GM12891 (cell line): ENCODE data around the gene LONP2.
A peak's percentile ranks its signal among the peaks of the same experiment; 100 is the strongest.

Source experiments
- DNase-seq: peaks from one replicate; pipeline ENCODE4 v3.0.0; 2011; ENCODE audit warnings: low spot score; ENCODE audit not compliant: insufficient read length
- FAIRE-seq: peaks from 2 replicates; lab custom pipeline; 2011; peaks lifted over from hg19 to GRCh38; lab: Jason Lieb, UNC
- PAX5 ChIP-seq: IDR thresholded peaks from 2 replicates; pipeline ENCODE4 v1.6.1; 2011; ENCODE audit warnings: low read length, moderate library complexity, mild to moderate bottlenecking; ENCODE audit not compliant: insufficient read depth, severe bottlenecking
- POLR2A ChIP-seq: IDR thresholded peaks from 2 replicates; pipeline ENCODE4 v1.6.1; 2011; ENCODE audit warnings: low read depth, low read length, control low read depth
- POLR2AphosphoS5 ChIP-seq: IDR thresholded peaks from 2 replicates; pipeline ENCODE4 v1.6.1; 2011; ENCODE audit warnings: low read depth, low read length, control low read depth
- POU2F2 ChIP-seq: IDR thresholded peaks from 2 replicates; pipeline ENCODE4 v1.6.1; 2011; ENCODE audit warnings: low read depth, mild to moderate bottlenecking, control low read depth, low read length, moderate library complexity
- SPI1 ChIP-seq: IDR thresholded peaks from 2 replicates; pipeline ENCODE4 v1.6.1; 2011; ENCODE audit warnings: low read depth, low read length, control low read depth
- TAF1 ChIP-seq: IDR thresholded peaks from 2 replicates; pipeline ENCODE4 v1.6.1; 2011; ENCODE audit warnings: low read depth, low read length, control low read depth

The LONP2 gene

DNA sequence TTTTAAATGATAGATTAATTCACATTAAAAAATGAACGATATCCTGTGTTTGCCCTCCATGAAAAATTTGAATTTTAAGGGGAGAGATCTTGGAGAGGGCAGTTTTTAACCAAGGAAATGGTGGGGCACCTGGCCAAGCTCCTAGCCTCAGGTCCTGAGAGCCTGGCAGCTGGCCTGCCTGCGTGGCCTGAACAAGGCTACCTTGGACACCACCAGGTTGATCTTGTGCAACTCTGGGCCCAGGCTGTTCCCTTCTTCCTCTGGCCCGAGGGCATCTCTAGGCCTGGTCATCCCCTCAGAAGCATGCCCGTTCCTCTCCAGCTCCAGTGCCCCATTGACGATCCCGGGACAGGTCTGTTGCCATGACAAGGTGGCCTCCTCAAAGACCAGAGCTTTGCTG, 33.4 kb upstream of the LONP2 start:
- TF ChIP-seq PAX5 (no peak), SPI1 (no peak), TAF1 (no peak), POU2F2 (no peak), POLR2A (no peak), POLR2AphosphoS5 (no peak)
- DNase-seq, result no peak
- no peak for FAIRE-seq

DNA sequence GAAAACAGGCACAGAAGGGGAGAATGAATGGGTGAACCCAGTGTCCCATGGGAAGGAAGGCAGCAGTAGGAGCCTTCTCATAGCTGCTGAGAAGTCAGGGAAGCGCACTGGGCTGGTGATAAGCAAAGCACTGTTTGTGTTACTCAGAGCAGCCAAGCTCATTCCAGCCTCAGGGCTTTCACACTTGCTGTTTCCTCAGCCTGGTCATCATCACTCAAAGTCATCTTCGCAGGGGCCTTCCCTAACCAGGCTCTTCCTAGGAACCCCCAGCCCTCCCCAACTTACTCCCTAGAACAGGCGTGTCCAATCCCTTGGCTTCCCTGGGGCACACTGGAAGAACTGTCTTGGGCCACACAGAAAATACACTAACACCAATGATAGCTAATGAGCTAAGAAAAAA, 32.1 kb upstream of the LONP2 start:
- TF ChIP-seq PAX5 (no peak), POU2F2 (no peak), POLR2A (no peak), POLR2AphosphoS5 (no peak), SPI1 (no peak)
- no peak for FAIRE-seq
- DNase-seq, result no peak

DNA sequence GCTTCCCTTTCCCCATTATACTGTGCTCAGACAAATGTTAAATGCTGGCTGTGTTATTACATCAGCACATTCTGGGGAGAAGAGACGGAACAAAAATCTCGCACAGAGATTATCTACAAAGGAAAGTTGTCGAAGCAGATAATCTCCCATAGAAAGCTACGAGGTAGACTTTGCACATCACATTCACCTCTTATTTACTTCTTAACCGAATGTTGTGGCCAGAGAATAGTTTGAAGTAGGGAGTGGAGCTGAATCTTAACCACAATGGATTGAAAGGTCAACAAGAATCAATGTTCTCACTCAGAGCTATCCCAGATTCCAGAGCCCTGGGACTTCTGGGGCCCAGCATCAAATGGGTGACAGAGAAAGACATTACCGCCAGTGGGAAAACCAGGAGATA, 28.4 kb upstream of the LONP2 start:
- TF ChIP-seq TAF1, result no peak
- no peak for TF ChIP-seq POU2F2
- DNase-seq, result no peak
- FAIRE-seq, result no peak

DNA sequence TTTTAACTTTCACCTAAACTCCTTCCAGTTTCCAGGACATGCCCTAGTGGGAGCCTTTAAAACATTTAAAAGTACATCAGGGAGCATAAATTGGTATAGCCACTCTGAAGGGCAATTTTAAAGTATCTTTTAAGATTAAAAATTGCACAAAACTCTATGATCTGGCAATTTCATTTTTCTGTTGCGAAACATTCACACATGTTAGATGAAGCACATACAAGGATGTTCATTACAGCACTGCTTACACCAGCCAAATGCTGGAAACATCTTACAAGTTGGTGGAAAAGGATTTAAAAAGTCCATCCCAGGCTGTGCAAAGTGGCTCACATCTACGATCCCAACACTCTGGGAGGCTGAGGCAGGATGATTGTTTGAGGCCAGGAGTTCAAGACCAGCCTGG, 26.4 kb upstream of the LONP2 start:
- TF ChIP-seq SPI1 (no peak), POU2F2 (no peak), TAF1 (no peak), POLR2A (no peak), POLR2AphosphoS5 (no peak), PAX5 (no peak)
- FAIRE-seq, result no peak
- no peak for DNase-seq

DNA sequence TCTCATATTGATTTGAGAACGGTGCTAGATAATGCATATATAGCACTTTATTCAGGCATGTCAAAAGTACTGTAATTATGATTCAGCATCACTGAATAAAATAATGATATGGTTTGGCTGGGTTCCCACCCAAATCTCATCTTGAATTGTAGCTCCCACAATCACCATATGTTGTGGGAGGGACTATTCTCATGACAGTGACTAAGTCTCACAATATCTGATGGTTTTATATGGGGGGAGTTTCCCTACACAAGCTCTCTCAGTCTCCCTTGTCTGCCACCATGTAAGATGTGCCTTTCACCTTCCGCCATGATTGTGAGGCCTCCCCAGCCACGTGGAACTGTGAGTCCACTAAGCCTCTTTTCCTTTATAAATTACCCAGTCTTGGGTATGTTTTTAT, 25.6 kb upstream of the LONP2 start:
- DNase-seq (no peak), FAIRE-seq (no peak)
- TF ChIP-seq POU2F2 (no peak), PAX5 (no peak), POLR2AphosphoS5 (no peak), SPI1 (no peak), TAF1 (no peak), POLR2A (no peak)

DNA sequence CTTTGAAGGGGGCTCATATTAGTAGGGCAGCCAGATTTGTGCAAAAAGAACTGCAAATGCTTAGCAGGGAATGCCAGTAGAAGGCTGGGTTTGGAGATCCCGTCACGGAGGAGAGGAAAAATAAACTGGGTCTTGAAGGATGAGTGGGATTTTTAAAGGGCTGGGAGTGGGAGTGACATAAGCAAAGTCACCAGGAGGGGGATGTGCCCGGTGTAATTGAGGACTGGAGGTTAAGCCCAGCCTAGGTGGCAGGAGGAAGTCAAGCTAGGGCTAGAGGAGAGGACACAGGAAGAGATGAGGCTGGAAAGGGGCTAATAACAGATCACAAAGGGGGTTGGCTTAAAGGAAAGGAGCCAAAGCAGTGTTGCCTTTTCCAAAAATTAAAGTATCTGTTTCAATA, 23.2 kb upstream of the LONP2 start:
- FAIRE-seq (no peak), DNase-seq (no peak)
- TF ChIP-seq PAX5 (no peak), POLR2AphosphoS5 (no peak), POLR2A (no peak), POU2F2 (no peak)

DNA sequence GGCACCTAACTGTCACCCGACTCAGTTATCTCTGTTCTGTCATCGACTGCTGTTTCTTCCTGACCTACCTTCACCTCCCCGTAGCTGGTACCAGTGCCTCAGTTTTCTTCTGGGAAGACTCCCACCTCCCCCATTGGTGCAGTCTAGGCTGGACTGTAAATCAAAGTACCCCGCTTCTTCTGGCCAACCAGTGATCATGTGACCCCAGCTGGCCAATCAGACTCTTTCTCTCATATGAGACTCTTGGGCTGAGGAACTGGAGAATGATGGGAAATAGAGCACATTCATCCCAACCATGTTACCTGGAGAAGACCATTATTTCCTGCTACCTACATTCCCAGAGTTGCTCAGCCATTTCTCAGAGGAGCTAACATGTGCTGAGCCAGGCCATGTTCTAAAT, 20.6 kb upstream of the LONP2 start:
- FAIRE-seq (no peak), DNase-seq (no peak)
- TF ChIP-seq SPI1 (no peak), POLR2AphosphoS5 (no peak), TAF1 (no peak), PAX5 (no peak), POLR2A (no peak), POU2F2 (no peak)

DNA sequence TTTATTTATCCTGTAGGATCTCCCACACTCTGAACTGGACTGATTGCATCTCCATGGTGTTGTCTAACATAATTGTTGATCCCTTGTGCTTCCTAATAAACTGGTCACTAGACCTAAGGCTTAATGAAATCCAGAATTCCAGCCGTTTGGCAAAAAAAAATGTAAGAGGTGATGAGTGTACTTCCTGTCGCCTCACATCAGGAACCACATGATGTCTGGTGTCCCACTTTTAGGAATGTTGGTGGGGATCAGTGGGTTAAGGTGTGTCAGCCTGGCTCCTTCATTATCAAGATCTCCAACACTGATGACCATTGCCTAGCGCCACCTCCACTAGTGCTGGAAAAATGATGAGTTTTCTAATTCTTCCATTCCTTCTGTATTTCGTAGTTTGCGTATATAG, 18.6 kb upstream of the LONP2 start:
- TF ChIP-seq POLR2AphosphoS5 (no peak), SPI1 (no peak), TAF1 (no peak), POLR2A (no peak)
- FAIRE-seq (no peak), DNase-seq (no peak)

DNA sequence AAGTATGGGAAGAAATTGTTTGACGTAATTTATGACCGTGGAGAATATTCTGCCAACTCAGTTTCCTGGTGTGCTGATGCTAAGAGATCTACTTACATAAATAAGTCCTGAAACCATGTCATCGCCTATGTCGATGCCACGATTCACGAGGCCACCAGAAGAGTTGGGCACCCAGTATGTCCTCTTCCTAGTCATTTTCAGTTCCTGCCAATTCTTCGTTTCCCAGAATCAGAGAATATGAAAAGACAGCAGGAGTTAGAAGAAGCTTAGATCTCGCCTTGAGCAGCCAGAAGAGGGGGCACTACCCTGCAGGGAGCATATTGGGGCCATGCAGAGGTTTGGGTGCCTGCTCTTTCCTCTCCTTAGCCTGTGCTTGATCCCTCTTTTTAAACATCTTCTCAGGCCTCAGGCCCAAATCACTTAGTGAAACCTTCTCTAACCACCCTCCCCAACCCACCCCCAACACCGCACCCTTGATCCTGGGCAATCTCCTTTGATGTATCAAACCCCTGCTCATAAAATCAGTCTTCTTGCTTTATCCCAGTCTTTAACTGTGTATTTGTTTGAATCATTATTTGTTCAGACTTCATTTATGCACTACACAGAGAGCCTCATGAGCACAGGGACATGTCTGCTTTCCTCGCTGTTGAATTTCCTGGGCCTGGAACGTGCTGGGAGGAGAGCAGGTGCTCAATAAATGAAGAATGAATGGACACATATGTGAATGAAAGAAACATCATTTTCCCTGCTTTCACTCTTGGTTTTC, 12.2 kb upstream of the LONP2 start:
- FAIRE-seq (peak; percentile 76), DNase-seq (peak; percentile 35)
- no peak for TF ChIP-seq PAX5
- TF ChIP-seq POU2F2, result no peak
- TF ChIP-seq POLR2A, result no peak
- no peak for TF ChIP-seq TAF1
- no peak for TF ChIP-seq SPI1
- TF ChIP-seq POLR2AphosphoS5, result no peak

DNA sequence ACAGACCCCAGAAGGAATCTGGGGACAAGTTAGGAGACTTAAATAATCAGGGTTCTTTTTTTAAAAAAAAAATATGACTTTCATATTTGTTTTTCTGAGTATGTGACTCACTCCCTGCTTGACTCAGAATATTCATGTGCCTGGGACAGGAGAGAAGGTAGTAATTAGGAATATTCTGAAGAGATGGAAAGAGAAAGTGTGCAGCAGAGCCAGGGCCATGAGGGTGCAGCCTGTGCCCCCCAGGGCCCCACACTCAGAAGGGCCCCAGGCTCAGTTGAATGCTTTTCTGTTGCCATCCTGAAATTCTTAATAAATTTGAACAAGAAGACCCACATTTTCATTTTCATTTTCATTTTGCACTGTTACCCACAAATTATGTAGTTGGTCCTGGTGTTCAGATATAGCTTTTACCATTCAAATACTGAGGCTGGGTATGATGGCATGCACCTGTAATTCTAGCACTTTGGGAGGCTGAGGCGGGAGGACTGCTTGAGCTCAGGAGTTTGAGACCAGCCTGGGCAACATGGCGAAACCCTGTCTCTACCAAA, 11.5 kb upstream of the LONP2 start:
- FAIRE-seq (peak; percentile 28), DNase-seq (no peak)
- TF ChIP-seq PAX5 (no peak), POLR2AphosphoS5 (no peak), SPI1 (no peak), TAF1 (no peak), POU2F2 (no peak), POLR2A (no peak)

DNA sequence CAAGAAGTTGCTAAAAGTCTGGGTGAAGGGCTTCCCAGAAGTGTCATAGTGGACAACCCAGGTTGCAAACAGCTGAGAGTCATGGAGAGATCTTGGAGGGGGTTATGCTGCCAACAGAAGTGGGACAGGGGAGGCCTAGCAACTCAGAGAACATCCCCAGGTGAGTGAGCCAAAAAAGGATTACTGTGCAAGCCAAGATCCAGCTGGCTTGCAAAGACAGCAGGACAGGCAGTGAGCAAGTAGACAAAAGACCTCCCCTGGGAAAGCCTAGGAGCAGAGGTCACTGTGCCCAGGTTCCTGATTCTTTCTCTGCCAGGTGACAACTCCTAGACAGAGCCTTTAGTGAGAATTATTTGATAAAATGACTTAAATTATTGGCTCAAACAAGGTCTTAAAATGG, 9.5 kb upstream of the LONP2 start:
- DNase-seq, result no peak
- no peak for FAIRE-seq
- TF ChIP-seq POU2F2 (no peak), POLR2A (no peak), POLR2AphosphoS5 (no peak)

DNA sequence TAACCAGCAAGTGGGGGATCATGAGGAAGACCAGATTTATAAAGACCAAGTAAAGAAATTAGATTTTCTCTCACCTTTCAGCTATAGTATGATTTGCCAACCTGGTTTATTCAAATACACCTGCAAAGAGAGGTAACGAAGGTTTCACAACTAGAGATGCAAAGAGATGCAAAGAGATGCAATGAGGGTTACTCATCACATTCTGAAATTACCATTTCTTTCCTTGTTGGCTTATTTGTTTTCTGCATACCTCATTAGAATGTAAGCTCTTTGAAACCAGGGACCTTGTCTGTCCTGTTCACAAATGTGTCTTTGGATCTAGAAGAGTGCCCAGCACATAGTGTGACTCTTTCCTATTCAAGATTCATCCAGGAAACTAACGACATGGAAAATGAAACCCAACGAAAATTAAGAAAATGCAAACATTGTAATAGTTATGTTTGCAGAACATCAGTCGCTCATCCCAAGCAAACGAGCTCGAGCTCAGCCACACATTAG, 9.0 kb upstream of the LONP2 start:
- FAIRE-seq, result no peak
- TF ChIP-seq POU2F2 (no peak), POLR2A (no peak), SPI1 (no peak), PAX5 (no peak), TAF1 (no peak), POLR2AphosphoS5 (no peak)
- no peak for DNase-seq
